ENCODE measurements around the gene CCDC18. TPM values are rescaled to one million over a fixed set of nuclear protein-coding genes. Genes with fewer than 3 reads are reported as not detected.
"Not testable (repeated sequence)": the region's sequence is repeated elsewhere in the genome, so short reads cannot be mapped to it uniquely, and the experiment has no call there.

Gene CCDC18
- total RNA-seq, 1 donor from 2014 or later = 1.6 TPM

DNA sequence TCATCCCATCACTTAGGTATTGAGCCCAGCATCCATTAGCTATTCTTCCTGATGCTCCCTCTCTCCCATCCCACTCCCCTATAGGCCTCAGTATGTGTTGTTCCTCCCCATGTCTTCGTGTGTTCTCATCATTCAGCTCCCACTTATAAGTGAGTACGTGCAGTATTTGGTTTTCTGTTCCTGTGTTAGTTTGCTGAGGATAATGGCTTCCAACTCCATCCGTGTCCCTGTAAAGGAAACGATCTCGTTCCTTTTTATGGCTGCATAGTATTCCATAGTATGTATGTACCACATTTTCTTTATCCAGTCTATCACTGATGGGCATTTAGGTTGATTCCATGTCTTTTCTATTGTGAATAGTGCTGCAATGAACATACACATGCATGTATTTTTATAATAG lies 40.2 kb downstream of the CCDC18 start:
- H3K4me1 ChIP-seq (ENCODE audit: control insufficient read depth in 3 of 3, insufficient read depth in 3 of 3, low read length in 3 of 3); H3K27ac ChIP-seq (ENCODE audit: low read depth, low read length); H3K36me3 ChIP-seq (ENCODE audit: control insufficient read depth in 3 of 3, insufficient read depth in 3 of 3, low read length in 3 of 3); H3K27me3 ChIP-seq (ENCODE audit: control insufficient read depth in 3 of 3, insufficient read depth in 3 of 3, low read length in 3 of 3); H3K9ac ChIP-seq (ENCODE audit: low read depth in 1 of 3, low read length in 3 of 3); H3K4me3 ChIP-seq (ENCODE audit: low read length in 3 of 3); H3K9me3 ChIP-seq (ENCODE audit: control insufficient read depth in 3 of 3, low read length in 3 of 3): not testable (repeated sequence)

DNA sequence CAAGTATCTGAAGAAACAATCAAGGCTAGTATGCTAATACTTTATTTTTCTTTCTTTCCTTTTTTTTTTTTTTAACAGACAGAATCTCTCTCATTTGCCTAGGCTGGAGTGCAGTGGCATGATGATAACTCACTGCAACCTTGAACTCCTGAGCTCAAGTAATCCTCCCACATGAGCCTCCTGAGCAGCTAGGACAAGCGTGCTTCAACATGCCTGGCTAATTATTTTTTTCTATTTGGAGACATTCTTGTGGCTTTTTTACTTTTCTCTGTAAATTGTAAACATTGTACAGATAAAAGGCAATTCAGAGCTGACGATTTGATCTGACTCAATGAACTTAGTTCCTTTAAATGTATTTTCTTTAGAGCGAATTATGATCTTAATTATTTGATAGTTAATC lies 41.4 kb downstream of the CCDC18 start:
- Histone ChIP-seq H3K27me3 (ENCODE audit: control insufficient read depth in 3 of 3, insufficient read depth in 3 of 3, low read length in 3 of 3) (no peaks in the 10 kb centered on the region), H3K4me3 (ENCODE audit: low read length in 3 of 3) (no peak overlapping the region), H3K9ac (ENCODE audit: low read depth in 1 of 3, low read length in 3 of 3) (no peak overlapping the region), H3K36me3 (ENCODE audit: control insufficient read depth in 3 of 3, insufficient read depth in 3 of 3, low read length in 3 of 3) (peaks cover 0 to 6% (median 3%) of the 10 kb centered on the region in 3 donors), H3K27ac (ENCODE audit: low read depth, low read length) (no peak overlapping the region), H3K4me1 (ENCODE audit: control insufficient read depth in 3 of 3, insufficient read depth in 3 of 3, low read length in 3 of 3) (no peaks in the 10 kb centered on the region), H3K9me3 (ENCODE audit: control insufficient read depth in 3 of 3, low read length in 3 of 3) (no peaks in the 10 kb centered on the region)

DNA sequence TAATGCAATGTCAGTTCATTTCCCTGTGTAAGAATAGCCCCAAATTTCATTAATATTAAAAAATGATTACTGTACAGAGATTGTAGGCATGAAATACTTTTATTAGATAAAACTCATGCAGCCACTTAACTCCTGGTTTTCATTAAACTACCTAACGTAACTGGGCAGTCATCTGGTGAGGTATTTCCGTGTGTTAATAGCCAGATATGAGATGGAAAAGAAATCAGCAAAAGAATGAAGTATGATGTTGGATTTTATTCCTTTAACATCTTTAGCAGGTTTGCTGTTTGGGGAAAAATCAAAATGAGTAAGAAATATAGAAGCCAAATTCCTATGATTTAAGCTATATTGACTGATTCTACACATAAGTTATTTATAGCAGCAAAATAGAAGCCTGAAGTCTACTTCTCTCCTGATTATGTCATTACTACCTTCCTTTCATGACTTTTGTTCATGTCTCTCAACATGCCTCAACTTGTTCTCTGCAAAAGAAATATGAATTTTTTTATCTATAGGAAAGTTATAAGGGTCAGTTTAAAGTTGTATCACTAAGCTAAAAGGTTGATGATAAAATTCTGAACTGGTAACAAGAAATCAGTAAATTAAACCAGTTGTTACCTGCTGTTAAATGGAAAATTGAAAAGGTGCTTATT lies 42.6 kb downstream of the CCDC18 start:
- Histone ChIP-seq H3K36me3 (ENCODE audit: control insufficient read depth in 3 of 3, insufficient read depth in 3 of 3, low read length in 3 of 3) (peaks cover 0 to 6% (median 3%) of the 10 kb centered on the region in 3 donors), H3K4me3 (ENCODE audit: low read length in 3 of 3) (no peak overlapping the region), H3K9ac (ENCODE audit: low read depth in 1 of 3, low read length in 3 of 3) (no peak overlapping the region), H3K9me3 (ENCODE audit: control insufficient read depth in 3 of 3, low read length in 3 of 3) (no peaks in the 10 kb centered on the region), H3K27me3 (ENCODE audit: control insufficient read depth in 3 of 3, insufficient read depth in 3 of 3, low read length in 3 of 3) (no peaks in the 10 kb centered on the region), H3K27ac (ENCODE audit: low read depth, low read length) (no peak overlapping the region), H3K4me1 (ENCODE audit: control insufficient read depth in 3 of 3, insufficient read depth in 3 of 3, low read length in 3 of 3) (no peaks in the 10 kb centered on the region)

DNA sequence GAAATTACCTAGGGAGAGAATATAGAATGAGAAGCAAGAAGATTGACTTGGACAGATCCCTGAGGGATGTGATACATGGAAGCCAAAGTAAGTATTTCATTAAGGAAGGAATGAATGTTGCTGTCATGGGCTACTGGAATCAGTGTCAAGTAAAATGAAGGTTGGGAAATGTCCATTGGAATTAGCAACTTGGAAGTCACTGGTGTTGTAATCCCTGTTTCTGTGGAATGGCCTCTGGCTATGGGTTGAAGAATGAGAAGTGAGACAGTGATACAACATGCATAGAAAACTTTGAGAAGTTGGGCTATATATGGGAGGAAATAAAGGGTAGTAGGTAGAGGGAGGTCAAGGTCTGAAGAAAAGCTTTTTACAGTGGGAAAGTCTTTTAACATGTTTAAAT lies 54.7 kb downstream of the CCDC18 start:
- Histone ChIP-seq H3K27ac (ENCODE audit: low read depth, low read length) (no peak overlapping the region), H3K9me3 (ENCODE audit: control insufficient read depth in 3 of 3, low read length in 3 of 3) (no peaks in the 10 kb centered on the region), H3K4me1 (ENCODE audit: control insufficient read depth in 3 of 3, insufficient read depth in 3 of 3, low read length in 3 of 3) (no peaks in the 10 kb centered on the region), H3K27me3 (ENCODE audit: control insufficient read depth in 3 of 3, insufficient read depth in 3 of 3, low read length in 3 of 3) (no peaks in the 10 kb centered on the region), H3K4me3 (ENCODE audit: low read length in 3 of 3) (no peak overlapping the region), H3K36me3 (ENCODE audit: control insufficient read depth in 3 of 3, insufficient read depth in 3 of 3, low read length in 3 of 3) (peaks cover 0 to 5% (median 1%) of the 10 kb centered on the region in 3 donors), H3K9ac (ENCODE audit: low read depth in 1 of 3, low read length in 3 of 3) (no peak overlapping the region)

DNA sequence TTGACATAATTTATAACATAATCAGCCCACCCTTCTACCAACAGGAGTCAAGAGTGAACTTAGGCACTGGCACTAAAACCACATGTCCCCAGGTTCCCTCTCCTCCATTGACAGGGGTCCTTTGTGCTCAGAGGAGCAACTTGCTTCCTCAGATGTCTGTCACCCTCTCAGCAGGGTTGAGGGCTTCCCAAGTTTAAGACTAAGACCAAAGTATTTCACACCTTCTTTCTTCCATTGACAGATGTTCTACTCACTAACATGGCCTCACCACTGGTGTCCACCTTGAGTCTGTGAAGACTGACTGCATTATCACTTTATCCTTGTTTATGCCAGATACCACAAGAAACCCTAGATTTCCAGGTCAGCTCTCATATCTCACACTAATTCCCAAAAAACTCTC lies 56.5 kb downstream of the CCDC18 start:
- Histone ChIP-seq H3K27me3 (ENCODE audit: control insufficient read depth in 3 of 3, insufficient read depth in 3 of 3, low read length in 3 of 3) (no peaks in the 10 kb centered on the region), H3K9ac (ENCODE audit: low read depth in 1 of 3, low read length in 3 of 3) (no peak overlapping the region), H3K36me3 (ENCODE audit: control insufficient read depth in 3 of 3, insufficient read depth in 3 of 3, low read length in 3 of 3) (peaks cover 0 to 6% (median 3%) of the 10 kb centered on the region in 3 donors), H3K9me3 (ENCODE audit: control insufficient read depth in 3 of 3, low read length in 3 of 3) (no peaks in the 10 kb centered on the region), H3K27ac (ENCODE audit: low read depth, low read length) (no peak overlapping the region), H3K4me1 (ENCODE audit: control insufficient read depth in 3 of 3, insufficient read depth in 3 of 3, low read length in 3 of 3) (no peaks in the 10 kb centered on the region), H3K4me3 (ENCODE audit: low read length in 3 of 3) (no peak overlapping the region)

DNA sequence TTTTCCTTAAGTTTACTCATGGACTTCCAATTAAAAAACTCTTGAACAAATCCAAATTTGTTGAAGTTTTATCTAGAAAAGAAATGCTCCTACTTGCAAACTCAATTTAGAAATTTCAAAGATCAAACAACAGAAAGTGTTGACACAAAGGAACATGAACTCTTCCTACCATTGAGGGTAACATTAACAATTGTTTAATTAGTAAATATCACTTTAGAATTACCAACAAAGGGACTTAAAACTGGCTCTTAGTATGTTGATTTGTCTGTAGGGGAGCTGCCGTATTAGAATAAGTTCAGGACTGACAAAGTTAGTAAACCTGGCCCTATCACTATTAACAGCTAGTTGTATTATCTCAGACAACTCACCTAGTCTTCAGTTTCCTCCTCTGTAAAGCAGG lies 57.9 kb downstream of the CCDC18 start:
- H3K9ac ChIP-seq (ENCODE audit: low read depth in 1 of 3, low read length in 3 of 3) = no peak overlapping the region
- no peaks in the 10 kb centered on the region for H3K27me3 ChIP-seq (ENCODE audit: control insufficient read depth in 3 of 3, insufficient read depth in 3 of 3, low read length in 3 of 3)
- no peak overlapping the region for H3K27ac ChIP-seq (ENCODE audit: low read depth, low read length)
- H3K9me3 ChIP-seq (ENCODE audit: control insufficient read depth in 3 of 3, low read length in 3 of 3) = peaks cover 0 to 2% (median 0%) of the 10 kb centered on the region in 3 donors
- H3K36me3 ChIP-seq (ENCODE audit: control insufficient read depth in 3 of 3, insufficient read depth in 3 of 3, low read length in 3 of 3) = peaks cover 0 to 6% (median 5%) of the 10 kb centered on the region in 3 donors
- H3K4me3 ChIP-seq (ENCODE audit: low read length in 3 of 3) = no peak overlapping the region
- no peaks in the 10 kb centered on the region for H3K4me1 ChIP-seq (ENCODE audit: control insufficient read depth in 3 of 3, insufficient read depth in 3 of 3, low read length in 3 of 3)

DNA sequence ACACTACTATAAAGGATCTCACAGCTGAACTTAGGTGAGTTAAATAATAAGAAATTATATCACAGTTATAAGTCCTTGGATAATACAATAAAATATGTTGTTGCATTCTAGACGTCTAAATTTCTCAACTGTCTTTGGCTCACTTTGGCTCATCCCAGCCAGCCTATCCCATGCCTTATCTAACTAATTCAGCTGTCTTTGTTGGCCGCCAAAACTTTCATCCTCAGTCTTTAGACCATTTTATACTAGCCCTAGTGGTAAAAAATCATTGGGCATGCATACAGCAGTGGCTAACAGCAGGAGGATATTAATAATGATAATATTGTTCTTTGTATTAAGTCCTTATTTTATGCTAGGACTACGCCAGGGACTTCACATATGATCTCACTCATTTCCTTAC lies 59.3 kb downstream of the CCDC18 start:
- Histone ChIP-seq H3K9ac (ENCODE audit: low read depth in 1 of 3, low read length in 3 of 3) (no peak overlapping the region), H3K4me1 (ENCODE audit: control insufficient read depth in 3 of 3, insufficient read depth in 3 of 3, low read length in 3 of 3) (no peaks in the 10 kb centered on the region), H3K27me3 (ENCODE audit: control insufficient read depth in 3 of 3, insufficient read depth in 3 of 3, low read length in 3 of 3) (no peaks in the 10 kb centered on the region), H3K36me3 (ENCODE audit: control insufficient read depth in 3 of 3, insufficient read depth in 3 of 3, low read length in 3 of 3) (peaks cover 0 to 6% (median 5%) of the 10 kb centered on the region in 3 donors), H3K9me3 (ENCODE audit: control insufficient read depth in 3 of 3, low read length in 3 of 3) (peaks cover 0 to 2% (median 0%) of the 10 kb centered on the region in 3 donors), H3K27ac (ENCODE audit: low read depth, low read length) (no peak overlapping the region), H3K4me3 (ENCODE audit: low read length in 3 of 3) (no peak overlapping the region)

DNA sequence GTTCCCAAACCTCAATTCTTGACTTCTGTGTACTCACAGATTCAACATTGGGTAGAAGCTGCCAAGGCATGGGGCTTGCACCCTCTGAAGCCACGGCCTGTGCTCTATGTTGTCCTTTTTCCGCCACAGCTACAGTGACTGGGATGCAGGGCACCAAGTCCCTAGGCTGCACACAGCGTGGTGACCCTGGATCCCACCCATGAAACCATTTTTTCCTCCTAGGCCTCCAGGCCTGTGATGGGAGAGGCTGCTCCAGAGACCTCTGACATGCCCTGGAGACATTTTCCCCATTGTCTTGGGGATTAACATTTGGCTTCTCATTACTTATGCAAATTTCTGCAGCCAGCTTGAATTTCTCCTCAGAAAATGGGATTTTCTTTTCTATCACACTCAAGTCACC lies 62.7 kb downstream of the CCDC18 start:
- H3K9ac ChIP-seq (ENCODE audit: low read depth in 1 of 3, low read length in 3 of 3); H3K4me1 ChIP-seq (ENCODE audit: control insufficient read depth in 3 of 3, insufficient read depth in 3 of 3, low read length in 3 of 3); H3K27me3 ChIP-seq (ENCODE audit: control insufficient read depth in 3 of 3, insufficient read depth in 3 of 3, low read length in 3 of 3); H3K27ac ChIP-seq (ENCODE audit: low read depth, low read length); H3K9me3 ChIP-seq (ENCODE audit: control insufficient read depth in 3 of 3, low read length in 3 of 3); H3K36me3 ChIP-seq (ENCODE audit: control insufficient read depth in 3 of 3, insufficient read depth in 3 of 3, low read length in 3 of 3); H3K4me3 ChIP-seq (ENCODE audit: low read length in 3 of 3): not testable (repeated sequence)

DNA sequence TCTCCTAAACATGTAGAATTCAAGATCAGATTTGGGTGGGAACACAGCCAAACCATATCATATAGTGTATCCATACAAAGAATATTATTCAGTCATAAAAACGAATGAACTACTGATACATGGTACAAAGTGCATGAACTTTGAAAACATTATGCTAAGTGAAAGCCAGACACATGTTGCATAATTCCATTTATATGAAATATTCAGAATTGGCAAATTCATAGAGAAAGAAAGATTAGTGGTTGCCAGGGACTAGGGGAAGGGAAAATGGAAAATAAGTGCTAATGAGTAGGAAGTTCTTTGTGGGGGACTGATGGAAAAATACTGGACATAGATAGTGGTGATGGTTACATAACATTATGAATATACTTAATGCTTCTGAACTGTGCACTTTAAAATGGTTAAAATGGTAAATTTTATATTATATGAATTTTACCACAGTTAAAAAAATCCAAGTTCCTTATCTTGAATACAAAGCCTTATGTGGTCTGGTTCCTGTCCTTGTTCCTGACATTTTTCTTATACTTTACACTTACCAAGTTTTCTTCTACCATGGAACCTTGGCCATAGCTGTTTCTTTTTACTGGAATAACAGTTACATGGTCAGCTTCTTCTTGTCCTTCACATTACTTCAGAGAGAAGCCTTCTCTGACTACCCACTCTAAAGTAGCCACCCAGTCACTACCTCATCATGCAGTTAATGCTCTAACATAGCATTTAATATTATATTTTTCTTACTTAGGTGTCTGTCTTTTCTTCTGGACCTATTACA lies 64.0 kb downstream of the CCDC18 start:
- Histone ChIP-seq H3K36me3 (ENCODE audit: control insufficient read depth in 3 of 3, insufficient read depth in 3 of 3, low read length in 3 of 3) (peaks cover 0 to 6% (median 5%) of the 10 kb centered on the region in 3 donors), H3K9me3 (ENCODE audit: control insufficient read depth in 3 of 3, low read length in 3 of 3) (peaks cover 0 to 2% (median 0%) of the 10 kb centered on the region in 3 donors), H3K4me3 (ENCODE audit: low read length in 3 of 3) (no peak overlapping the region), H3K9ac (ENCODE audit: low read depth in 1 of 3, low read length in 3 of 3) (no peak overlapping the region), H3K4me1 (ENCODE audit: control insufficient read depth in 3 of 3, insufficient read depth in 3 of 3, low read length in 3 of 3) (no peaks in the 10 kb centered on the region), H3K27me3 (ENCODE audit: control insufficient read depth in 3 of 3, insufficient read depth in 3 of 3, low read length in 3 of 3) (no peaks in the 10 kb centered on the region), H3K27ac (ENCODE audit: low read depth, low read length) (no peak overlapping the region)

DNA sequence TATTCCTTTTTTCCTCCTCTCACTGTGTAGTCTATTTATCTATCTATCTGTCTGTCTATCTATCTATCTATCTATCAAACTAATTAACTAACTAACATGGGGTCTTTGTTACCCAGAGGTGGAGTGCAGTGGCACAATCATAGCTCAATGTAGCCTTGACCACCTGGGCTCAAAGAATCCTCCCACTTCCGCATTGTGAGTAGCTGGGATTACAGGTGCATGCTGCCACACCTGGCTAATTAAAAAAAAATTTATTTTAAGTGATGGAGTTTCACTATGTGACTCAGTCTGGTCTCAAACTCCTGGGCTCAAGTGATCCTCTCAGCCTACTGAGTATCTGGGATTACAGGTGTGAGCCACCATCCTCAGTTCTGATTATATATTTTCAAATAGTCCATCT lies 71.4 kb downstream of the CCDC18 start:
- Histone ChIP-seq H3K4me1 (ENCODE audit: control insufficient read depth in 3 of 3, insufficient read depth in 3 of 3, low read length in 3 of 3) (no peaks in the 10 kb centered on the region), H3K27me3 (ENCODE audit: control insufficient read depth in 3 of 3, insufficient read depth in 3 of 3, low read length in 3 of 3) (no peaks in the 10 kb centered on the region), H3K36me3 (ENCODE audit: control insufficient read depth in 3 of 3, insufficient read depth in 3 of 3, low read length in 3 of 3) (no peaks in the 10 kb centered on the region), H3K27ac (ENCODE audit: low read depth, low read length) (no peak overlapping the region), H3K4me3 (ENCODE audit: low read length in 3 of 3) (no peak overlapping the region), H3K9me3 (ENCODE audit: control insufficient read depth in 3 of 3, low read length in 3 of 3) (peaks cover 0 to 3% (median 0%) of the 10 kb centered on the region in 3 donors), H3K9ac (ENCODE audit: low read depth in 1 of 3, low read length in 3 of 3) (no peak overlapping the region)

Data from skeletal muscle tissue (tissue), 4 donors.